Jurkat, Clone E6-1 (cell line): ENCODE results near the gene TYSND1.

Source experiments
- DNase-seq: peaks from one replicate; pipeline ENCODE4 v3.0.0-alpha.2; 2011; ENCODE audit warnings: low read depth, low spot score
- H3K4me3 ChIP-seq: 2 replicates; pipeline ENCODE4 v1.5.1; 2011; ENCODE audit warnings: mild to moderate bottlenecking, low read length, control low read depth, moderate library complexity

The TYSND1 gene

DNA sequence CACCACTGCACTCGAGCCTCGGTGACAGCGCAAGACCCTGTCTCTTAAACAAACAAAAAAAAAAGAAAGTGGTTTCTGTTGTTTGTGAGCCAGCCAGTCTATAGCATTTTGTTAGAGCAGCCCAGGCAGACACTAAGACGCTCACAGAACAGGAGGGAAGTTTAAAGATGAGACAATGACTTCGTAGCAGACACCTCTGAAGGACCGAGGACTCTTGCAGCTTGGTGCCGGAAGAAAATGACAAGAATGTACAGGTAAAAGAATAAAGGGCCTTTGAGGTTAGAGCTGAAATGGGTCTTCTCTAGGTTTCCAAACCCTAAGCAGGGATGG lies 54.1 kb downstream of the TYSND1 start:
- DNase-seq: no peak
- H3K4me3 ChIP-seq: peak overlapping the region; percentile 23

DNA sequence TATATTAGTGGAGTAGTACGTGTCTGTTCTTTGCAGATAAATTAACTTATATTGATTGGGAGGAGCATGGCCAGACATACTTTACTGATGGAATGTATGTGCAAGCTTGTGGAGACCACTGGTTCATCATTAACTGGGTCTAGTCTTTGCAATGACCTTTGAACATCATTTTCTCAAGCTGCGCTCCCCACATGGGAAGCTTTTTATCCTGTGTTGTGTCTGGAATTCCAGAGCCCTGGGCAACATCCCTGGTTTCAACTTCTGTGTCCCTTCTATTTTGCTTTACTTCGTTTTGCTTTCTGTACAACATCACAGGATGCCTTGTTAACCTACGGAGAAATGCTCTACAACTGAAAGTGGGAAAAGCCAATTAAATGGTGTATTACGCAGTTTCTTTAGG lies 55.5 kb downstream of the TYSND1 start:
- no peak overlapping the region for H3K4me3 ChIP-seq
- DNase-seq: no peak

- no peak overlapping the region for H3K4me3 ChIP-seq
- no peak for DNase-seq
Observed at GRCh38 chr10:70090013-70090412, 56.5 kb downstream of the TYSND1 start.

DNA sequence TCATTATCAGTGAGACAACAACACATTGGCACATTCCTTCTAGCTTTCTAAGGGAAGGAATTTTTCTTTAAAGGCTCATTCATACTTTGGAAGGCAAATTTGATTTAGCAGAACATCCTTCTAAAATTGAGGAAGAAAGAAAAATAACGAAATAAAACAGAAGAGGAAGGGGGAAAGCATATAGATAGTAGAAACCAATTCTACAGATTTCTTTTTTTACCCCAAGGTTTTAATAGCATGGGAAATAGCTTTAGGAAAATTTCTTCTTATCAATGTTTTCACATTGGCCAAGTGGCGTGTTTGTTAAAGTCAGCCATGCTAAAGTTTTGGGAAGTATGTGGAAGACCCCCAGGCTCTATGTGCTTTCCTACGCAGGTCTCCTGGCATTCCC lies 58.2 kb downstream of the TYSND1 start:
- H3K4me3 ChIP-seq: no peak overlapping the region
- no peak for DNase-seq
